ENCODE measurements around the gene SPEM1.

DNA sequence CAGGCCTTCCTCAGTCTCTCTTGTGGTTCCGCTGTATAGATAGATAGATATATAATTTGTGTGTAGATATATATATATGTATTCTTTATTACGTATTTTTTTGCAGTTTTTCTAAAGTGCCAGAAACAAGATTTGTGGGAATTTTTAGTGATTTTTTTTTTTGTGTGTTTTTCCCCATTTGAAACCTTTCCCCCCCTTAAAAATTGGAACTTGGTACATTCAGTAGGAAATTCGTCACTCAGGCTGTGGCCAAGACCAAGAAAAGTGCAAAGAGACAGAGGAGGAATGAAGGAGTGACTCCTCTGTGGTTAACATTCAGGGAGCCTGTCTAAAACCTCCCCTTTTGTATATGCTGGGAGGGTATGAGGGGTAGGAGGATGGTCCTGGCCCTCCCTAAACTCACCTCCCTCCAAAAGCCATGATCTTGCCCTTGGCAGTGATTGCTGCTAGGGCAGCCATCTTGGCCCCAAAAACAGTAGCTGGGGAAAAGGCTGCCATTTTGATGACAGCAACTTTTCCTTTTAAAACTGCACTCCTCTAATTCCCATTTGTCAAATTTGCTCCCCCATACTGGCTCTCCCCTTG lies 39.9 kb downstream of the SPEM1 start:
- TF ChIP-seq POLR2A (IDR thresholded peaks at IDR 0.05) (no peak), CTCF (IDR thresholded peaks at IDR 0.05) (no peak)
